Activated effector memory CD4-positive, alpha-beta T cell treated with Interleukin-2 at 50 U/mL for 16 hours (primary cell): ENCODE measurements around the gene MYLK4.
A peak's percentile ranks its signal among the peaks of the same experiment; 100 is the strongest.

Experiments used
- DNase-seq: peaks from one replicate; pipeline ENCODE4 v3.0.0-alpha.2; 2020

Gene MYLK4

DNA sequence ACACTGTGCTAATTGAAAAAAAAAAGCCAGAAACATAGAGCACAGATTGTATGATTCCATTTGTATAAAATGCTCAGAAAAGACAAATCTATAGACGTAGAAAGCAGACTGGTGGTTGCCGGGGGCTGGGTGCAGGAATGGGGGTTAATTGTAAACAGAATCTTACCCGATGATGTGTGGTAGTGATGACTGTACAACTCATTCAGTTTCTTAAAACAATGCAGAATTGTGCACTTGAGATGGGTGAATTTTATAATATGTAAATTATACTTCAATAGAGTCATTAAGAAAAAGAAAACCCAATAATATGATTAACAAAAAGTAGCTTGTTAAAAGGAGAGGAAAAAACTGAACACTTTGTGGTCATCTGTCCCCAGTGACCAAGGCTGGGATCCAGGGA lies 3.7 kb upstream of the MYLK4 start:
- no peak for DNase-seq

DNA sequence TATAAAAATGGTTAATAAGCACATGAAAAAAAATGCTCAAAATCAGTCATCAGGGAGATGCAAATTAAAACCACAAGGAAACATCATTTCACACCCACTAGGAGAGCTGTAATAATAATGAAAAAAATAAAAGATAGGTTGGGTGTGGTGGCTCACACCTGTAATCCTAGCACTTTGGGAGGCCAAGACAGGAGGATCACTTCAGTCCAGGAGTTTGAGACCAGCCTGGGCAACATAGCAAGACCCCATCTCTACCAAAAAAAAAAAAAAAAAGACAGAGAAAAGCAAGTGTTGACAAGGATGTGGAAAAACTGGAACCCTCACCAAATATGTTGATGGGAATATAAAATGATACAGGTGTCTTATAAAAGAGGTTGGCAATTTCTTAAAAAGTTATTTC lies 3.0 kb upstream of the MYLK4 start:
- no peak for DNase-seq

DNA sequence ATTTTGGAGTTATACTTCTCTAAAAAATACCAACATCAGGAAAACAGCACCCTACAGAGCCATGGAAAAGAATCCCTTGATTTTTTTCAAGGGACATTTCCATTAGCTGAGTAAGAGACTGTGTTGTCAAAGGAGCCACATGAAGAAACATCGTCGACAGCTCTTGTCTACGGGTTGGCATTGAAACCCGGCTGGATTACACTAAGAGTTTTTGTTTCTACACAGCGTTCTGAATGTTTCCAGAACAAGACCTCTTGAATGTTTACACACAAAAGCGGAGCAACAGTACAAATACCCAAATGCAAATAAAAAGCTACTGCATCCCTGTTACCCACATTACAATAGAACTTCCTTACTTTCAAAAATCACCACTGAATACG lies 2.4 kb upstream of the MYLK4 start:
- DNase-seq, result no peak

DNA sequence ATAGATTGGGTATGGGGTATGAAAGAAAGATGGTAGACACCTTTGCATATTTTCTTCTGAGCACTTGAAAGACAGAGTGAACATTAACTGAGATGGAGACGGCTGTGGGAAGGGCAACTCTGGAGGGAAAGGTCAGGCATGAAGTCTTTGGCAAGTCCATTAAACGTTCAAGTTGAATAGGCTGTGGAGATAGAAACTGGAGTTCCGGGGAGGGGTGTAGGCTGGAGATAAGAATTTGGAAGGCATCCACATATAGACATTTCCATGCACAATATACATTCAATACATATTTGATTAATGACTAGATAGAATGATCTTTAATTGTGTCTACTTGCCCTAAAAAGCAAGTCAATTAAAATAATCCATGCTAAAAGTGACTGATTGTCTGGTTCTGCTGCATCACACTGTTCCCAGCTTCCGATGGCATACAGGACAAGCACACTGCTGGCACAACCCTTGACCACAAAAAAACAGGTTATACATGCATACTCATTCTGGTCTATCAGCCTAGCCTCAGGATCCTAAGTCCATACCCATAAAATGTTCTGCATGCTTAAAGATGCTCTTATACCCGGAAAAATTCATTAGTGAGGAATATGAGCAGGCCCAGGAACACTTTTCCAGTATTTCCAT lies 1.9 kb upstream of the MYLK4 start:
- DNase-seq, result no peak

DNA sequence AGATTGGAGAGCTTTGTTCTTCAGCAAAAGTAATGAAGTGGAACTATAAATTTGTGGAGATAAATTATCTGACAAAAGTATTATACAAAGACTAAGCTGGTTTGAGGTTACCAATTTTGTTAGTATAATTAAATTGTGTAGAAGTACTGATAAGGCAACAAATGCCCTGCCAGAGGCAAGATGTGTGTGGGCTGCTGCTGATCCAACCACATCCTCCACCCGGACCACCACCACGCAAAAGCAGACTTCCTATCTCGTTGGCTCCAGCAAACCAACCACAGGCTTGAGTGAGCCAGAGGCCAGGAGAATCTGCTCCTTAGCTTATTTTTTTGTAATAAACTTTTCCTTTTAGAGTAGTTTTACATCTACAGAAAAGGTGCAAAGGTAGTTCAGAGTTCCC lies 1.1 kb upstream of the MYLK4 start:
- no peak for DNase-seq

DNA sequence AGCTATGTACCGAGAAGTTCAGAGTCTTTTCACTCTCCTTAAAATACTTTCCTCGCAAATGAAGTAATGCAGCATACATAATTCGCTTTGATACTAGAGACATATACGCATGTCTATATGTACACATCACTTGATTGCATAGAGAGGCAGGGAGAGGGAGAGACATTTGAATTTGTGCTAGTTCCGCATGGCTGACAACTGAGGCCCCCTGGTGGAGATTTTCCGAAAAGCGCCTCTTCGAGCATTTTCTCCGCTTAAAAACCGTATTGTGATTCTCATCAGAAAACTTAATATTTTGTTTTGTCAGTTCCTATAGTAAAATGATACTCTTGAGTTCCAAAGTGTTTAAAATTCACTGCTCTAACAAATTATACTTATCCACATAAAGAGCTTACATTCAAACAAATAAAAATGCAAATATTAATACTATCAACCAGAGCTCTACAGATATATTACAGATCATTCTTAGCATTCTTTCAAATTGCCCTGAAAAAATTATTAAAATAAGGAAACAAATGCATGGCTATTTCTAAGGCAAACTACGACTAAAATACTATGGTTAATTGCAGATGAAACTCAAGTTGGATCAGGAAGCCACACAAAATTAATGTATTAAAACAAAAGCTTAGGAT lies 637 bp downstream of the MYLK4 start:
- DNase-seq, result peak; percentile 48

DNA sequence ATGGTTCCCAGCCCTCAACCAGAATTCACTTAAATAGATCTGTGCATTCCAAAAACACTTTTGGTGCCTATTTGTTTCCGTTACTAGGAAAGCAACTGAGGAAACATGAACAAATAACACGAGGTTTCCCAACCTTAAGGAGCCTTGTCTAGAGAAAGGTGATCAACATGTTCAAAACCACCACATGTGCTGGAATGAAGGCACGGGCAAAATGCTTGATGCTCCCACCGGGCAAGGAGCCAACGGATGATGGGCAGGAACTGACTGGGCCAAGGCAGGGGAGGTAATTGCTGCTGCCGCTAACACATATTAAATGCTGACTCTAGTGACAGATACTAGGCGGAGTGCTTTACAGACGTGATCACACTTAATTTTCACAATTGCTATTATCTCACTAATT lies 2.5 kb downstream of the MYLK4 start:
- no peak for DNase-seq

DNA sequence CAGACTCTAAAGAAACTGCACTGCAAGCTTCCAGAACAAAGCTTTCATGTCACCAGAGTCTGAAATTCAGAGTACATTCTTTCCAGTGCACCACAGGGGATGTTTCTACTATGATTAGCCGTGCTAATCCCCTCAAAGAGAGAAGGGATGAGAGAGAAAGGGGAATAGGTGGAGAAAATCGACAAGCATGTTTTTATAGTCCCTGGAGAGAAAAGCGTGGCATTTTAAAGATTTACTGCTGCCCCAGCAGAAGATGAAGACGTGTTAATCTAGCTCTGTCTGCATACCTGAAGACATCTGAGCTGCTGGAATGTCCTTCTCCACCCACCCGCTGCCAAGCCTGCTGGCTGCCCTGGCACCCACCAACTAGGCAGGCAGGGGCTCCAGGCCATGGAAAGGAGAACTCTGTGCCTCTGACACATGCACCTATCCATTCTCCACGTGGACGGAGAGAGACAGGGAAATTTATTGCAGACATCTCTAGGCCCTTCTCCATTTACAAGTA lies 4.1 kb downstream of the MYLK4 start:
- no peak for DNase-seq

DNA sequence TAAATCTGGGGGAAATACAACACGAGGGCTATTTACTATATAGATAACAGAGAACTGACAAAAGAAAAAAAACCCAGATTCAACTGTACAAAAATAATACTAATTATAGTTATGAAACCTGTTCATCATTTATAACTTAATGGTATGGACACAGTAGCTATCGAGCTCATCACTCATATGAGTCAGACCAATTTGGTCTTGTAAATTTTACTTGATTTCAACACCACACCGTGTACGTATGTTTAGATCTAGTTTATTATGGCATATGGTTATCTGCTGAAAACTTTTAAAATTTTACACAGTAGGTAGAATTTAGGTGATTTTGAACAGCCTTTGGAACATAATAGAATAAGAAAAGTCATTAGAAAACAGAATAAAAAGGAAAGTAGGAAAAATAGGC lies 5.5 kb downstream of the MYLK4 start:
- no peak for DNase-seq

DNA sequence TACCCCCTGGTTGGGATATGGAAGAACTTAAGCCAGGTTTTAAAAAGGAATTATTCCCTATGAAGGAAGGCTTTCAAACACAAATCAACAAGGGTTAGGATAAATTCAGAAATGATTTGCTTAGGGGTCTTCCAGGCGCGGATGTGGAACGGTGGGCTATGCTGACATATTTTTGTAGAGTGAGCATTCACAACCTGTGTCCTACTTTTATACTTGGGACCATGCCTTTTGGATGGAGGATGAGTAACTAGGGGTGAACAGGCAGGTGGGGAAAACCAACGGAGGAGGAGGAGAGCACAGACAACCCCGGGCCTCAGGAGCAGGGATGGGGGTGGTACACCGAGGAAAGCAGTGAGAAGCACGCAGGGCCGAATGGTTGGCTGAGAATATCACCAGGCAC lies 5.9 kb downstream of the MYLK4 start:
- no peak for DNase-seq

DNA sequence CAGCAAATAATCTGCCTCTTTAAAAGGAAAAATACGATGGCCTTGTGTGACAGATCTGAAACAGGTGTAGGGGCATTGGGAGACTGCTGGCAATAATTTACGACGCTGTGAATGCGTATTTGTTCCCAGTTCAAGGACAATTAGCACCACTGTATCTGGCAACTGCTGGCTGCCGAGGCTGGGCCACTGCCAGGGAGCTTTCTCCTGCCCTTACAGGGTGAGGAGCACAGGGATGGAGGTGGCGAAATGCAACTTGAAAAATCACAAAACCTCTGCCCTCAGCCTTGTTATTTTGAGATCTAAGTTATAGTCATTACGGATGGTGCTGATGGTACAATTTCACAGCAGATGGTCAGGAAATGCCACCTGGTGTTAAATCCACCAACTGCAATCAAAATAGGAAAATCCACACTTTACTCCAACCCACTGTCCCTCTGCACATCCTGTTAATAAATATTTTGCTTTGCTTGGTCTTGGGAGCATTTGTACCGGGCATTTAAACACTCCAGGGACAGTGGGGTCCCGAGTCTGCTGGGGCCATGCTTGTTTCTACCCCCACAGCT lies 6.4 kb downstream of the MYLK4 start:
- no peak for DNase-seq

DNA sequence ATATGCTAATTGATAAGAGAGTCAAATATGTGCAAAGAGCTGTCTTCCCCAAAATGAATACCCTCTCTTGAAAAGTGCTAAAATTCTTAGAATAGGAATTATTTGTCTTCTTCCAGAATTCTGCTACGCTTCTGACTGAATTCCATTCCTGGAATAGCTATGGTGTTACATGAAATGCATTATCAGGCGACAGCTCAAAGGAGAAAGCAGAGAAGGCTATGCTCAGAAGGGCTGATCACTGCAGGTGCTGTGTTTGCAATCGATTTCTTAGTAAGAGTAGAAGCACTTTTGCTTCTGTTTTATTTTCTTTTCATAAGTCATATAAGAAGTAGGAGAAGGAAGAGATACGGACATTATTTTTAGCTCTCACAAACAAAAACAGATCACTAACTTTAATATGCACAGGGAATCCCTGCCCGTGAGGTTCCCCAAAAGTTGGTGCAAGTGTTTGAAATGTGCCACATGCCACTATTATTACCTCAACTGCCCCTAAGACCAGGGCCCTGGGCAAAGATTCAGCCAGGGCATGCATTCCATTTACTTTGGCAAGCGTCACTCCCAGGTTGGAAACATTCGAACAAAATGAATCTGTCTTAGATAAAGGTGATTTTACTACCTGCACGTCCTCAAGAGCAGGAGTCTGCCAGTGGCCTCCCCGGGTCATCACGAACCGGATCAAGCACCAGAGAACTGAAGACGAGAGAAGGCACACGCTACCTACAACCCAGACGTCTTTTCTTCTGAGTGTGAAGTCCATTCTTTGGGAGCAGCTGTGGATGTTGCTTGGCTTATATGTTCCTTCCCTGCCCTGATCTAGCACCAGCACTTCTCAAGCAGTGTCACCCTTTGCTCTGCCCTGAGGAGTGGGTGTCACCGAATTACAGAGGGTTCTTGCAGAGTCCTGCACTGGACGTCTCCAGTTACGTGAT lies 7.2 kb downstream of the MYLK4 start:
- no peak for DNase-seq

DNA sequence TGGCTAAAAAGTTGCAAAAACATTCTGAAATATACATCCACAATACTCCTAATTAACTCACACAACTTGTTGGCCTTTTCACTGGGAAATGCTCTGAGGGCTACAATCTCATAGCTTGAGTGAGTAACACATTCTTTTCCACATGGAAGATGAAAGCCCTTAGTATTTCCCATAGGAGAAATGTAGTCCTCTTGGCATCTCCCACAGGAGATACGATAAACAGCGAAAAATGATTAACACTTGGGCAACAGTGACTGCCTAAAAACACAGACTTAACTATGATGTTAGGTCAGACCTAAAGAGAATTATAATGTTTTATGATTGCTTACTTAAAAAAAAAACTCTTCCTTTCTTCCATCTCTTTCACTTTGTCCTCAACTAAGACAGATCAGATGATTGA lies 9.0 kb downstream of the MYLK4 start:
- DNase-seq, result no peak

DNA sequence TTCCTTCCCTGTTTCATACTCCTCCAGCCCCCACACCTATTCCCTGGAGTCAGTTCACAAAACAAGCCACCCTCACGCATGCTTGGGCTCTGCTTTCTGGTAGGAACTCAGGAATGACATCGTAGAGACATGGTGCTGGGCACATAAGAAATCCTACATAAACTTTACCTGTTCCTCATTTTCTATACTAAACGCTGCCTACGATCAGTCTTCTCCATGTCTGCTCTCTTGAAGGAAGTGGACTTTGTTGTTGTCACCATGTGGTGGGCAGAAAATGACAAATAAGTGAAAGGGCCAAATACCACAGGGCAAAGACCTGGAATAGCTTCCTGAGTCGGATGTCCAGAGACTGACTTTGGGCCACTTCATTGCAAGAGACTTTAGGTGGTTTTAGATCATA lies 10.1 kb downstream of the MYLK4 start:
- no peak for DNase-seq

DNA sequence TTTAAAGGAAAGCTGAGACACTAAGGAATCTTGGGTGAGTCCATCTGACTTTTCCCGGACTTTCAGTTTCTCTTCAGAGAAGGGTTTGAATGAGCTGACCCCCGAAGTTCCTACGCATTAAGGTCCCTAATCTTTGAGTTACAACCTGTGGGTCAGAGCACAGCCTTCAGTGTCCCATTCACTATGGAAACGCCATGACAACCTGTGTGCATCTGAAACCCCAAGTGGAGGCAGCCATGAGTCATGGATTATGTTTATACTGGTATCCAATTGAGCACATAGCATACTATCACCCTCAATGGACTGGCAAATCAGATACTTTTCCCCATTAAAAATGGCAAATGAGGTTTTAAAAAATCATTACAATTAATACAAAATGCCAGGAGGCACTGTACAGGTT lies 11.4 kb downstream of the MYLK4 start:
- no peak for DNase-seq

DNA sequence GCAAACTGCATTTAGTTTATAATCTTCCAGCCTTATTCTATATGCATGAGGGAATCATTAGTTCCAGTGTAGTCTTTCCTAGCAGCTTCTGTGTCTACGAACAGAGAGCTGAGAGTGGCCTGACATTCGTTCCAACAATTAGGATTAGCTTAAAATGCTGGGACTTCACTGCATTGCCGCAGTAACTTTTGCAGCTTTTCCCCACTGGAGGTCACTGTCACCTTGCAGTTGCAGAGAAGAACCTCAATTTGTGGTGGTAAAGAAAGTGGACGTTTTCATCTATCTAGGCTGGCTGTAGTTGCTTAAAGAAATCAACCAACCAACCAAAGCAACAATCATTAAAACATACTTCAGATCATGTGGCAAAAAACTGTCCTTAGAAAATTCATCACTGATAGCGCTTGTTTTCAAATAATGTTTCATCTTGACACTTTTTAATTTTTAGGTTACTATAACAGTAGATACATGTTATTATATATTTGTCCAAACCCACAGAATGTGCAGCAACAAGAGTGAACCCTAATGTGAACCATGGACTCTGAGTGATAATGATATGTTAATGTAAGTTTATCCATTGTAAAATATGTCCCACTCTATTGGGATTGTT lies 12.2 kb downstream of the MYLK4 start:
- peak; percentile 10 for DNase-seq

DNA sequence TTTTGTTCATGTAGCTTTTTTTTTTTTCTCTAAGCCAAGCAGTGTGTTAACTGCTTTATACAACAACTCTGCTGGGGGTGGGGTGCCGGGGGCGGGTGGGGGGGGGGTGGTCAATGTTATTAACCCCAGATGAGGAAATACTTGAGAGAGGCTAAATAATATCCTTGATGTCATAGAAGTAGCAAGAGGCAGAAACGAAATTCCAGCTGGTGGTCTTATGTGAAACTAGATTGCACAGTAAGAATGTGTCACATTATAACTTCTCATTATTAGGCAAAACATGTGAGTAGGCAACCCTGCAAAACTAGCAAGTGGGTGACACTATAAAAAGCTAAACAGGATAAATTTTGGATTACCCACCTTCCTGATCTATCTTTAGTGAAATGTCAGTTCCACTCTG lies 12.8 kb downstream of the MYLK4 start:
- DNase-seq, result no peak

DNA sequence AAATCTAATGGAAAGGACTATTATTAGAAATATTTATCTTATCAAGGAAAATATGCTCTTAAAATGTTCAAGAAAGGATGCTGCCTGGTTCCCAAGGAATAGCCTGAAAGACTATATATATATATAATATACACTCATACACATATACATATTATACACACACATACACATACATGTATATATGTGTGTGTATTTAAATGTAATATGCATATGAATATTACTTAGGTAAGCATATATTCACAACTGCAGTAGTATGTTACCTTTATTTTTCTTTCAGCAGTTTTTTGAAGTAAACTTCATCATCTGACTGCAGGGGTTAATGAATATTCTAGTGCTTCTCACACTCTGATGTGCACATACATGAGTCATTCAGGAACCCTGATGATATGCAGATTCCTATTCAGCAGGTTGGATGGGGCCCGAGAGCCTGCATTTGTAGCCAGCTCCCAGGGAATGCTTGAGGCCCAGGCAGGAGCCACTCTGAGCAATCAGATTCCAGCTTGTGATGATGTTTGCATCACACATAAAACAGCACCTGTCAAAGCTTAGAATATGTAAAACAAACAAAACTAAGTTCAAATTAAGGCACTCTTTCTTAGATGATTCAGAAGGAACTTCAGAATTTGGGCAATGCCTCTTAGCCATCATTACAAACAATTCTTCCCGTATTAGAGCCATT lies 16.1 kb downstream of the MYLK4 start:
- no peak for DNase-seq

DNA sequence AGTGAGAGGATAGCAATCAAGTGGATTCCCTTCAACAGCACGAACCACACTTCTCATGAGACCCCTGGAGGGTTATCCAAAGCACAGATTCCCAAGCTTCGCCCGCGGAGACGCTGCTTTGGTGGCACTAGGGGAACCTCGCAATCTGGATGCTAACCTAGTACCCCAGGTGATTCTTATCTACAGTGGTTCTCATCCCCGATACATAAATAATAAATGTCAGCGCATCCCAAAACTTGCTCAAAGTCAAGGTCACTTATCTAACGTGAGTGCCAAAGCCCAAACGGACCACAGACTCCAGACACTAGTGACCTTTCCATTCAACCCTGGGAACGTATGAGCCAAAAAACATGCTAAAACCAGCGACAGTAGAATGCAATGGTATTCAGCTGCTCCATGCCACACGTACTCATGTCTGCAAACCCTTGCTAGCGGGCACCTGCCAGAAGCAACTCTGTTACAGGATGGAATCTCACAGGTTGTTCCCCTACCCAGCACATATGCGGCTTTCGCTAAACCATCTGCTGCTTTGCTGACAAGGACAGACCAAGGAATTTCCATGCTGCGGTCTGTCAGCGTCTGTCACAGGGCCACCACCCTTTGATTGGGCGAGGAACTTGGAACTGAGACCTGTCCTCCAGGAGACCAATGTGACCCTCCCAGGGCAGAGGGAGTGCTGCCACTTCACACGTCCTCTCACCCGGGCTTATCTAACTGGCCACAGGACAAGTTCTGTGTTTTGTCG lies 16.8 kb downstream of the MYLK4 start:
- DNase-seq, result no peak

DNA sequence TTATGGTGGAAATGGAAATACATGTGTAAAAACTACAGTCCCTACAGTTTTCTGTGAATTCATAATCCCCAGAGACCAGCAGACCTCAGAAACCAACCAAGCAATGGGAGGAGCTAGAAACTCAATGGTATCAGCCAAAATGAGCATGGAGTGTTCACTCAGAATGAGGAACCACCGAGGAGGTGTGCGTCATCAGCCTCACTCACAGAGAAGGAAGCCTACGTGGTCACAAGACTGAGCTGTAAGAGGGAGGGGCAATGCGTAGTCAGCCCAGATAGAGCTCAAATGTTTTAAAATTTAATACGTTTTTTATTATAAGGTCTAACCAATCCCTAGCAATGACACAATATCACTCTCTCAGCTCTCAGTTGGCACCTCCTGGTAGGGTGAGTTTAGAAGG lies 17.4 kb downstream of the MYLK4 start:
- DNase-seq, result no peak

DNA sequence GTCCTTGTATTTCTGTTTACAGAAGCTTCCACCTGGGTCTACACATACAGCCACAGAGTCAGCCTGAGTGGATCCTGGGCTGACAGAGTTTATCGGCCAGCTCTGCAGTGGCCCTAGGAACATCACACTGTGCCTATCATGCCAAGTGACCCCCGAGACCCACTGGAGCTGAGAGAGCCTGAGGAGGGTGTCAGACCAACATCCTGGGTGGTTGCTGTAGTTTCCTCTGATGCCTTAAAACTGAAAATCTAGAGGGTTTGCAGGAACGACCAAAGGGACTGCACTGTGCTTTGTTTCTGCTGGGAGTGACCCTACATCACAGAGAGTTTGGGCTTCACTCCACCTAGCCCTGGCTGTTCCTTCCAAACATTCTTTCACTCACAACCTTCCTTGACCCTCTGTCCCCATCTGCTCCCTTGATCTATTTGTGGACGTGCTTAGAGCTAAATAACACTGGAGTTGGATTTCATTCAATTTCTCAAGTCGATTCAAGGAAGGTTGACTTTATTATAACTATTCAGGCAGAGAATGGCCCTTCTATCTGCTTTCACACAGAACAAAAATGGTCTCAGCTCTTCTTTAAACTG lies 18.1 kb downstream of the MYLK4 start:
- DNase-seq, result no peak
